GM23338 (cell line): ENCODE results near the gene CD247.
A peak's percentile ranks its signal among the peaks of the same experiment; 100 is the strongest.

ENCODE experiments used
- ZNF331 ChIP-seq: fragments of 250-450 bp; sonication (Bioruptor Pico); IDR thresholded peaks from 2 replicates; pipeline ENCODE4 v1.5.0; 2020; ENCODE audit warnings: low read depth, mild to moderate bottlenecking, moderate library complexity
- TF ChIP-seq, protein P1 (sequence below), 2 experiments: fragments of 200-600 bp in 1 of 2; sonication (generic) in 1 of 2; conservative IDR thresholded peaks; 2 replicates each; pipeline versions ENCODE4 v1.5.1 to v1.6.1; 2016 to 2017; ENCODE audit warnings: antibody characterized with exemption in 2 of 2, low read depth in 2 of 2, mild to moderate bottlenecking in 2 of 2, moderate library complexity in 1 of 2

DNA sequence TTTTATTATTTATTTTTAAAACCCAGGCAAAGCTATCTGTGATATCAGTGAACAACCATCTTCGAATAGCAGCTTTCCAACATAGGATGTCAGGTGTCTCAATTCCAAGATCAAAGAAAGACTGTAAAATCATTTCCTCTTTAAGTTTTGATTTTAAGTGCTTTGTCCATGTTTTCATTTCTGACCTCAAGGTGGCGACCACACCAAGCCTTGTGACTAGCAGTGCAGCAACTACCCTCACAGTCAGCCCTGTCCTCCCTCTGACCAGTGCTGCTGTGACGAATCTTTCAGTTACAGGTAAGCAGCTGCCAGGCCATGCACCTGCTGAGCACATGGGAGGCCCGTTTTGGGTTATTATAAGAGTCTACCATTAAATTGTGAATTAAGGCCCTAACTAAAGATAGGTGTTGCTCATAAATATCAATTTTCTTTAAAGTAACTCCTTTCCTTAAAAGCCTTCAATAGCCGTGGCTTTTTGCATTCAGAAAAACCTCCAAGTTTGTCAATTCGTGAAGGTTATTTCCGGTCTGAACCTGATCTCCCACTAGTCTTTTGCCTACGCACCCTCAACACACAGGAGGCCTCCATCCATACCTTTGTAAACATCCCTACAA lies 117.0 kb downstream of the CD247 start:
- TF ChIP-seq ZNF331, result no peak
- TF ChIP-seq, protein P1, sequence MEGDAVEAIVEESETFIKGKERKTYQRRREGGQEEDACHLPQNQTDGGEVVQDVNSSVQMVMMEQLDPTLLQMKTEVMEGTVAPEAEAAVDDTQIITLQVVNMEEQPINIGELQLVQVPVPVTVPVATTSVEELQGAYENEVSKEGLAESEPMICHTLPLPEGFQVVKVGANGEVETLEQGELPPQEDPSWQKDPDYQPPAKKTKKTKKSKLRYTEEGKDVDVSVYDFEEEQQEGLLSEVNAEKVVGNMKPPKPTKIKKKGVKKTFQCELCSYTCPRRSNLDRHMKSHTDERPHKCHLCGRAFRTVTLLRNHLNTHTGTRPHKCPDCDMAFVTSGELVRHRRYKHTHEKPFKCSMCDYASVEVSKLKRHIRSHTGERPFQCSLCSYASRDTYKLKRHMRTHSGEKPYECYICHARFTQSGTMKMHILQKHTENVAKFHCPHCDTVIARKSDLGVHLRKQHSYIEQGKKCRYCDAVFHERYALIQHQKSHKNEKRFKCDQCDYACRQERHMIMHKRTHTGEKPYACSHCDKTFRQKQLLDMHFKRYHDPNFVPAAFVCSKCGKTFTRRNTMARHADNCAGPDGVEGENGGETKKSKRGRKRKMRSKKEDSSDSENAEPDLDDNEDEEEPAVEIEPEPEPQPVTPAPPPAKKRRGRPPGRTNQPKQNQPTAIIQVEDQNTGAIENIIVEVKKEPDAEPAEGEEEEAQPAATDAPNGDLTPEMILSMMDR (conservative IDR thresholded peaks at IDR 0.05; ENCODE audit: low read depth in 2 of 2), result peak; percentile 69 to 88
